Neural progenitor cell (in vitro differentiated cells): Measurements from ENCODE around the gene CELA2B. TPM values are rescaled to one million over a fixed set of nuclear protein-coding genes. Genes with fewer than 3 reads are reported as not detected.
A peak's percentile ranks its signal among the peaks of the same experiment; 100 is the strongest.
"Not testable (repeated sequence)": the region's sequence is repeated elsewhere in the genome, so short reads cannot be mapped to it uniquely, and the experiment has no call there.

Source experiments
- DNase-seq: peaks from one replicate; pipeline ENCODE4 v3.0.0-alpha.2; 2016; ENCODE audit warnings: low spot score
- H2AFZ ChIP-seq: fragments of 200-600 bp; sonication (generic); replicated peaks from 2 replicates; pipeline ENCODE4 v1.6.1; 2016; ENCODE audit warnings: antibody characterized with exemption
- H3F3A ChIP-seq: fragments of 200-600 bp; sonication (generic); 2 replicates; pipeline ENCODE4 v1.6.1; 2016; ENCODE audit warnings: antibody characterized with exemption, low read depth
- H3K27ac ChIP-seq: fragments of 200-600 bp; sonication (generic); 2 replicates; pipeline ENCODE4 v1.5.1; 2016; ENCODE audit warnings: mild to moderate bottlenecking
- H3K27me3 ChIP-seq: fragments of 200-600 bp; sonication (generic); 2 replicates; pipeline ENCODE4 v1.6.1; 2016; ENCODE audit warnings: mild to moderate bottlenecking, moderate library complexity
- H3K36me3 ChIP-seq: fragments of 200-600 bp; sonication (generic); 2 replicates; pipeline ENCODE4 v1.5.1; 2016
- H3K4me1 ChIP-seq: fragments of 200-600 bp; sonication (generic); 2 replicates; pipeline ENCODE4 v1.6.1; 2016; ENCODE audit warnings: mixed run types
- H3K4me2 ChIP-seq: fragments of 200-600 bp; sonication (generic); 2 replicates; pipeline ENCODE4 v1.6.1; 2016
- H3K4me3 ChIP-seq: fragments of 200-600 bp; sonication (generic); 2 replicates; pipeline ENCODE4 v1.5.1; 2016
- H3K79me2 ChIP-seq: fragments of 200-600 bp; sonication (generic); 2 replicates; pipeline ENCODE4 v1.6.1; 2016; ENCODE audit warnings: low read depth
- H3K9ac ChIP-seq: fragments of 200-600 bp; sonication (generic); 2 replicates; pipeline ENCODE4 v1.6.1; 2016
- H3K9me3 ChIP-seq: fragments of 200-600 bp; sonication (generic); 2 replicates; pipeline ENCODE4 v1.5.1; 2016; ENCODE audit warnings: low read depth
- H4K20me1 ChIP-seq: fragments of 200-600 bp; sonication (generic); 2 replicates; pipeline ENCODE4 v1.6.1; 2016; ENCODE audit warnings: low read depth
- H3K27ac Mint-ChIP-seq: 3 replicates; pipeline ENCODE4 v1.8.0; 2021; ENCODE audit warnings: mixed read lengths
- H3K27me3 Mint-ChIP-seq: 2 replicates; pipeline ENCODE4 v1.8.0; 2022; ENCODE audit warnings: low read depth, mild to moderate bottlenecking, inconsistent platforms, moderate library complexity, mixed read lengths; ENCODE audit not compliant: insufficient read depth
- H3K36me3 Mint-ChIP-seq: 3 replicates; pipeline ENCODE4 v1.8.0; 2021; ENCODE audit warnings: mixed read lengths
- H3K4me1 Mint-ChIP-seq: 3 replicates; pipeline ENCODE4 v1.8.0; 2021; ENCODE audit warnings: mixed read lengths
- H3K4me3 Mint-ChIP-seq: 3 replicates; pipeline ENCODE4 v1.8.0; 2021; ENCODE audit warnings: mild to moderate bottlenecking, moderate library complexity, mixed read lengths
- H3K9me3 Mint-ChIP-seq: 3 replicates; pipeline ENCODE4 v1.8.0; 2020; ENCODE audit warnings: mixed read lengths
- EZH2 ChIP-seq: fragments of 200-600 bp; sonication (generic); IDR thresholded peaks from 2 replicates; pipeline ENCODE4 v1.6.1; 2017; ENCODE audit warnings: antibody characterized with exemption, mild to moderate bottlenecking, moderate library complexity
- EZH2phosphoT487 ChIP-seq: fragments of 200-600 bp; sonication (generic); IDR thresholded peaks from 2 replicates; pipeline ENCODE4 v1.6.1; 2017; ENCODE audit warnings: antibody characterized with exemption
- total RNA-seq: library from RNA; depleted of rRNA; stranded (reverse); fragments of >200 nt; gene quantifications from 2 replicates; pipeline ENCODE4 v1.2.3, GENCODE V29; 2015; ENCODE audit warnings: low replicate concordance
- TF ChIP-seq, protein P1 (sequence below): fragments of 200-600 bp; sonication (generic); IDR thresholded peaks from 2 replicates; pipeline ENCODE4 v1.5.1; 2017; ENCODE audit warnings: antibody characterized with exemption, mild to moderate bottlenecking

Gene CELA2B
- total RNA-seq, 1 donor from 2014 or later = not detected

DNA sequence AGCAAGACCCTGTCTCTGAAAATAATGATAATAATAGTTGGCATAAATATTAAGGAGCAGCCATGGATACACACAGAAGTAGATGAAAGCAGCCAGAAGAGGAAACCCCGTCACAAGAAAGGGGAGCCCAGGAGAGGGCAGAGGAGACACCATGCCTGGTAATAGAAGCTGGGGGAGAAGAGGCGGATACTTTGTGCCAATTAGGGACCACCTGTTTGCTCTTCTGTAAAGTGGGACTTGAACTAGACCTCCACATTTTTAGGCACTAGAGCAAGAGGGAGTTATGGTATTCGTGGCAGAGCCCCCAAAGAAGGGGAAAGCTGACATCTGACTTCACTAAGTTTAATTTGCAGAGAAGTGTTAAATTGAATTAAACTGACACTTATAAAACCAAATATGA, 12.5 kb downstream of the CELA2B start:
- Histone ChIP-seq H3K4me2 (no peak overlapping the region), H3K4me3 (no peak overlapping the region), H2AFZ (no peak overlapping the region), H3K27ac (no peak overlapping the region), H3K9me3 (no peaks in the 10 kb centered on the region), H4K20me1 (no peaks in the 10 kb centered on the region), H3F3A (no peaks in the 10 kb centered on the region), H3K4me1 (no peaks in the 10 kb centered on the region), H3K9ac (no peak overlapping the region), H3K79me2 (no peaks in the 10 kb centered on the region), H3K36me3 (no peaks in the 10 kb centered on the region), H3K27me3 (no peaks in the 10 kb centered on the region)
- no peak for DNase-seq
- TF ChIP-seq, protein P1, sequence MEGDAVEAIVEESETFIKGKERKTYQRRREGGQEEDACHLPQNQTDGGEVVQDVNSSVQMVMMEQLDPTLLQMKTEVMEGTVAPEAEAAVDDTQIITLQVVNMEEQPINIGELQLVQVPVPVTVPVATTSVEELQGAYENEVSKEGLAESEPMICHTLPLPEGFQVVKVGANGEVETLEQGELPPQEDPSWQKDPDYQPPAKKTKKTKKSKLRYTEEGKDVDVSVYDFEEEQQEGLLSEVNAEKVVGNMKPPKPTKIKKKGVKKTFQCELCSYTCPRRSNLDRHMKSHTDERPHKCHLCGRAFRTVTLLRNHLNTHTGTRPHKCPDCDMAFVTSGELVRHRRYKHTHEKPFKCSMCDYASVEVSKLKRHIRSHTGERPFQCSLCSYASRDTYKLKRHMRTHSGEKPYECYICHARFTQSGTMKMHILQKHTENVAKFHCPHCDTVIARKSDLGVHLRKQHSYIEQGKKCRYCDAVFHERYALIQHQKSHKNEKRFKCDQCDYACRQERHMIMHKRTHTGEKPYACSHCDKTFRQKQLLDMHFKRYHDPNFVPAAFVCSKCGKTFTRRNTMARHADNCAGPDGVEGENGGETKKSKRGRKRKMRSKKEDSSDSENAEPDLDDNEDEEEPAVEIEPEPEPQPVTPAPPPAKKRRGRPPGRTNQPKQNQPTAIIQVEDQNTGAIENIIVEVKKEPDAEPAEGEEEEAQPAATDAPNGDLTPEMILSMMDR = no peak
- TF ChIP-seq EZH2 = no peak
- TF ChIP-seq EZH2phosphoT487 = no peak
- Mint-ChIP-seq H3K9me3 (no peaks in the 10 kb centered on the region), H3K27me3 (no peaks in the 10 kb centered on the region), H3K4me3 (no peak overlapping the region), H3K27ac (no peak overlapping the region), H3K36me3 (peaks cover 12% of the 10 kb centered on the region), H3K4me1 (no peaks in the 10 kb centered on the region)

DNA sequence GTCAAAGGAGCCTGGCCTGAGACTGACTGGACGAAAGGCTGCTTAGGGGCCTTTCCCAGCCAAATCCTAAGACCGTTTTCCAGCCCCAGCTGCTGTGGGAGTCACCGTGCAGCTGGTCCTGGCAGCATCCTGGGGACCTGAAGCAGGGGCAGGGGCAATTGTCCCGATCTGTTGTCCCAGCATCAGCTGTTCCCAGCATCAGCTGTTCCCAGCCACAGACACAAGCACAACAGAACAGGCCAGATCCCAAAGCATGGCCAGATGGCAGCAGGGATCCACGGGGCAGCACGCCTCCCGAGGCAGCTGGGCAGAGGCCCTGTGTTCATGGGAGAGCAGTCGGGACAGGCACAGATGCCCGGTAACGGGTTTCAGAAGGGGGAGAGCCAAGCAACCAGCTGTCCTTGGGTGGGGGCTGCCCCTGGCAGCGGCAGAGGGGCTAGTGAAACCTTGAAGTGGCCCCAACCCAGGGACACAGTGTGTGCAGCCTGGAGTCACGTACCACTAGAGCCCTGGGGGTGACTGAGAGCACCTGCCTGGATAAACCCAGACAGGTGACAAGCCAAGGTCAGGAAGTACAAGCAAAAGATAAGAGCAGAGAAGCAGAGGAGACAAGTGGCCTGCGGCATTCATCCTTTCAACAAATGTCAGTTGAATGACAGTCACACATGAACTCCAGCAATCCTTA, 13.3 kb downstream of the CELA2B start:
- Mint-ChIP-seq H3K4me1 (no peaks in the 10 kb centered on the region), H3K27me3 (peaks cover 2% of the 10 kb centered on the region), H3K9me3 (no peaks in the 10 kb centered on the region), H3K36me3 (peaks cover 12% of the 10 kb centered on the region), H3K27ac (no peak overlapping the region), H3K4me3 (no peak overlapping the region)
- Histone ChIP-seq H3K27ac (no peak overlapping the region), H3K4me1 (no peaks in the 10 kb centered on the region), H3K4me2 (no peak overlapping the region), H3K9ac (no peak overlapping the region), H3K79me2 (no peaks in the 10 kb centered on the region), H2AFZ (no peak overlapping the region), H3K27me3 (no peaks in the 10 kb centered on the region), H3F3A (no peaks in the 10 kb centered on the region), H3K9me3 (no peaks in the 10 kb centered on the region), H4K20me1 (no peaks in the 10 kb centered on the region), H3K4me3 (no peak overlapping the region), H3K36me3 (no peaks in the 10 kb centered on the region)
- TF ChIP-seq EZH2phosphoT487 (no peak), EZH2 (no peak)
- TF ChIP-seq, protein P1 = no peak
- DNase-seq = no peak

DNA sequence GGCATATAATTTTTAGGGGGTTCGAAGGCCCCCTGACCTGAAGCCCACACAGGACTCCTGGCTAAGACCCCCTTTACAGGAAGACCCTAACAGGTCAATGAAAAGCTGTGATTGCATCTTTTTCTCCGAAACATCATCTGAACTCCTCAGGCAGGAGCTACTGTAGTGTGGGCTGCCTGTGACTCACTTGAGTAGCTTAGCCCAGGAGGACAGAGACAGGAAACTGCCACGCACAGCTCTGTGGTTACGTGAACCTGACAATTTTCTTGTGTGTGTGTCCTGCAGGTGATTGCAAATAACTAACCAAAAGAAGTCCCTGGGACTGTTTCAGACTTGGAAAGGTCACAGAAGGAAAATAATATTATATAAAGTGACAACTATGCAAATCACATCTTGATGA, 15.1 kb downstream of the CELA2B start:
- not testable (repeated sequence) for DNase-seq, H3K9me3 ChIP-seq, H3K36me3 ChIP-seq, H3F3A ChIP-seq, H3K27ac Mint-ChIP-seq, H3K4me3 ChIP-seq, H2AFZ ChIP-seq, H3K4me2 ChIP-seq, H3K9me3 Mint-ChIP-seq, H3K27me3 Mint-ChIP-seq, H3K79me2 ChIP-seq, H3K4me1 Mint-ChIP-seq, H3K4me1 ChIP-seq, H3K9ac ChIP-seq, H4K20me1 ChIP-seq, H3K36me3 Mint-ChIP-seq, H3K27ac ChIP-seq, H3K27me3 ChIP-seq, H3K4me3 Mint-ChIP-seq

DNA sequence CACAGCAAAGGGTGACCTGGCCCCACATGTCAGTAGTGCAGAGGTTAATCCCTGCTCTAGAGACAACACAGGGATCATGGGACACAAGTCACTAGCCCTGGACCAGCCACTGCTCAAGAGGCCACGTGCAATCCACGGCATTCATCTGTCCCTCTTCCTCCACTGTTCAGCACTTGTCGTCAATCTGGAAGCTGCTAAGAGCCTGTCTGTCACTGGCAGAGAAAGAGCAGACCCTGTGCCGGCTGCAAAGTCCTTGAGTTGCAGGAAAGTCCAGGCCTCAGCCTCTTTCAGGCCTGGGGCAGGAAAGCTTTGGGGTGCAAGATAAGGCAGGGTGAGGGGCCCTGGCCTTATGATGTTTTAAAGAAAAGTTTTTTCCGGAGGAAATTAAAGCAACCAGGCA, 16.7 kb downstream of the CELA2B start:
- no peak overlapping the region for H3K4me2 ChIP-seq
- Mint-ChIP-seq H3K9me3 (peaks cover under 1% of the 10 kb centered on the region), H3K36me3 (peaks cover 6% of the 10 kb centered on the region), H3K4me3 (no peak overlapping the region), H3K27ac (peak overlapping the region; percentile 25), H3K27me3 (peaks cover 2% of the 10 kb centered on the region), H3K4me1 (no peaks in the 10 kb centered on the region)
- H3K4me1 ChIP-seq = no peaks in the 10 kb centered on the region
- H3K9me3 ChIP-seq = no peaks in the 10 kb centered on the region
- H3K79me2 ChIP-seq = no peaks in the 10 kb centered on the region
- no peak overlapping the region for H3K27ac ChIP-seq
- DNase-seq = no peak
- no peaks in the 10 kb centered on the region for H3K27me3 ChIP-seq
- no peak overlapping the region for H3K4me3 ChIP-seq
- H2AFZ ChIP-seq = no peak overlapping the region
- no peaks in the 10 kb centered on the region for H3K36me3 ChIP-seq
- no peaks in the 10 kb centered on the region for H3F3A ChIP-seq
- H3K9ac ChIP-seq = no peak overlapping the region
- TF ChIP-seq EZH2 (no peak), EZH2phosphoT487 (no peak)
- TF ChIP-seq, protein P1 = no peak
- H4K20me1 ChIP-seq = no peaks in the 10 kb centered on the region
